GM23338 (cell line): Measurements from ENCODE around the gene TENM3.

Source experiments
- CREB1 ChIP-seq: fragments of 250-450 bp; sonication (Bioruptor Pico); IDR thresholded peaks from 2 replicates; pipeline ENCODE4 v1.5.0; 2020; ENCODE audit warnings: low read depth, mild to moderate bottlenecking, moderate library complexity
- CTCF ChIP-seq, 2 experiments: fragments of 200-600 bp in 1 of 2; sonication (generic) in 1 of 2; conservative IDR thresholded peaks; 2 replicates each; pipeline versions ENCODE4 v1.5.1 to v1.6.1; 2016 to 2017; ENCODE audit warnings: antibody characterized with exemption in 2 of 2, low read depth in 2 of 2, mild to moderate bottlenecking in 2 of 2, moderate library complexity in 1 of 2
- EZH2 ChIP-seq: fragments of 200-600 bp; sonication (generic); IDR thresholded peaks from one replicate; pipeline ENCODE4 v1.8.0; 2017; ENCODE audit warnings: antibody characterized with exemption, mild to moderate bottlenecking, low read depth; ENCODE audit not compliant: unreplicated experiment
- EZH2phosphoT487 ChIP-seq: fragments of 200-600 bp; sonication (generic); IDR thresholded peaks from one replicate; pipeline ENCODE4 v1.8.1; 2018; ENCODE audit warnings: antibody characterized with exemption; ENCODE audit not compliant: unreplicated experiment
- JUNB ChIP-seq: IDR thresholded peaks from one replicate; pipeline ENCODE4 v1.6.1; 2016; ENCODE audit warnings: antibody characterized with exemption; ENCODE audit not compliant: unreplicated experiment
- POLR2AphosphoS5 ChIP-seq: IDR thresholded peaks from 2 replicates; pipeline ENCODE4 v1.6.1; 2016; ENCODE audit warnings: antibody characterized with exemption, low read depth
- REST ChIP-seq: IDR thresholded peaks from one replicate; pipeline ENCODE4 v1.6.1; 2018; ENCODE audit warnings: antibody characterized with exemption; ENCODE audit not compliant: unreplicated experiment
- ZNF114 ChIP-seq: fragments of 250-450 bp; sonication (Bioruptor Pico); IDR thresholded peaks from 2 replicates; pipeline ENCODE4 v1.5.0; 2020; ENCODE audit warnings: mild to moderate bottlenecking, moderate library complexity
- TF ChIP-seq, protein P1 (sequence below): IDR thresholded peaks from 2 replicates; pipeline ENCODE4 v1.6.1; 2016; ENCODE audit warnings: antibody characterized with exemption

DNA sequence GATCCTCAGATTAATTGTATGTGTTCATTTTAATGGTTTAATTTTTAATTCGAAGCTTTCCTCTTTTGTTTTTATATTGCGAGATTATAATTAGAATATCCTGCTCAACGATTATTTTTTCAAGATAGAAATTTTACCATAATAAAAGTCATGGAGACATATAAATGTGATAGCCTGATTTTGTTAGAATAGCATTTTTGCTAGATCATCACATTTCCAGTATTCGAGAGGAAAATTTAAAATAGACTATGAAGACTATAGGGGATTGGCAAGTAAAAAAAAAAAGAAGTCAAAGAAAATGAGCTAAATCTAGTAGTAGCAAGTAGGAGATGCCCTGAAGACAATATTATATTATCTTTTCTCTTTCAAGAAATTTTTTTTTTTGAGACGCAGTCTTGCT lies 60.6 kb downstream of the TENM3 start:
- TF ChIP-seq CTCF (conservative IDR thresholded peaks at IDR 0.05; ENCODE audit: low read depth in 2 of 2): no peak
- TF ChIP-seq EZH2: no peak
- no peak for TF ChIP-seq EZH2phosphoT487
- TF ChIP-seq, protein P1, sequence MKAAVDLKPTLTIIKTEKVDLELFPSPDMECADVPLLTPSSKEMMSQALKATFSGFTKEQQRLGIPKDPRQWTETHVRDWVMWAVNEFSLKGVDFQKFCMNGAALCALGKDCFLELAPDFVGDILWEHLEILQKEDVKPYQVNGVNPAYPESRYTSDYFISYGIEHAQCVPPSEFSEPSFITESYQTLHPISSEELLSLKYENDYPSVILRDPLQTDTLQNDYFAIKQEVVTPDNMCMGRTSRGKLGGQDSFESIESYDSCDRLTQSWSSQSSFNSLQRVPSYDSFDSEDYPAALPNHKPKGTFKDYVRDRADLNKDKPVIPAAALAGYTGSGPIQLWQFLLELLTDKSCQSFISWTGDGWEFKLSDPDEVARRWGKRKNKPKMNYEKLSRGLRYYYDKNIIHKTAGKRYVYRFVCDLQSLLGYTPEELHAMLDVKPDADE: no peak
- TF ChIP-seq CREB1 (CRISPR knock-in tag): no peak
- TF ChIP-seq JUNB: no peak
- TF ChIP-seq POLR2AphosphoS5: no peak
- TF ChIP-seq REST: no peak
- no peak for TF ChIP-seq ZNF114
